Esophagus muscularis mucosa (tissue), 4 donors: ENCODE measurements around the gene GPC2. TPM values are rescaled to one million over a fixed set of nuclear protein-coding genes. Genes with fewer than 3 reads are reported as not detected.

Experiments
- DNase-seq: peaks from one replicate; pipeline ENCODE4 v3.0.0-alpha.2; 2017; ENCODE audit errors: extremely low spot score
- H3K27ac ChIP-seq, 4 donors: fragments of 200-600 bp; sonication (generic); replicated peaks in 1 of 4; 1 replicate in 3 of 4; 2 replicates in 1 of 4; pipeline ENCODE4 v1.5.1; 2016 to 2019; ENCODE audit warnings: mild to moderate bottlenecking in 1 of 4
- H3K27me3 ChIP-seq, 4 donors: fragments of 200-600 bp; sonication (generic); one replicate each; pipeline versions ENCODE4 v1.5.1 to v1.6.0; 2016 to 2019
- H3K36me3 ChIP-seq, 4 donors: fragments of 200-600 bp; sonication (generic); one replicate each; pipeline ENCODE4 v1.5.1; 2016 to 2019
- H3K4me1 ChIP-seq, 4 donors: fragments of 200-600 bp; sonication (generic); one replicate each; pipeline ENCODE4 v1.5.1; 2016 to 2019
- H3K4me3 ChIP-seq, 4 donors: fragments of 200-600 bp; sonication (generic); 1 replicate in 2 of 4; 2 replicates in 2 of 4; pipeline ENCODE4 v1.5.1; 2016 to 2019; ENCODE audit warnings: mild to moderate bottlenecking in 4 of 4, moderate library complexity in 1 of 4
- H3K9me3 ChIP-seq, 4 donors: fragments of 200-600 bp; sonication (generic); 1 replicate in 3 of 4; 2 replicates in 1 of 4; pipeline ENCODE4 v1.5.1; 2016 to 2019
- EP300 ChIP-seq: sonication (generic); formaldehyde crosslinking; IDR thresholded peaks from one replicate; pipeline ENCODE4 v1.6.1; 2017; ENCODE audit warnings: antibody characterized with exemption
- POLR2A ChIP-seq: fragments of 450-650 bp; IDR thresholded peaks from one replicate; pipeline ENCODE4 v1.6.1; 2017; ENCODE audit warnings: antibody characterized with exemption, moderate library complexity, mild to moderate bottlenecking, low read depth
- POLR2AphosphoS5 ChIP-seq, 2 donors: sonication (generic); formaldehyde crosslinking; IDR thresholded peaks; one replicate each; pipeline ENCODE4 v1.6.1; 2017; ENCODE audit warnings: antibody characterized with exemption in 2 of 2
- WGBS: methylation state at CpG from one replicate; pipeline ENCODE4 v1.1.5; 2018; 5-methylcytosine and 5-hydroxymethylcytosine counted together
- intact Hi-C: fragments of 100-400 bp; cut with DNase I; formaldehyde crosslinking; loops from one replicate; pipeline ENCODE4 v1.15.1; 2023
- total RNA-seq, 4 donors: library from RNA; depleted of rRNA; stranded (reverse); fragments of >200 nt; gene quantifications; one replicate each; pipeline versions ENCODE4 v1.1.0 to v1.2.1, GENCODE V29; 2016
- TF ChIP-seq, protein P1 (sequence below), 3 experiments: fragments of 200-600 bp in 2 of 3; fragments of 450-650 bp in 1 of 3; sonication (generic) in 2 of 3; IDR thresholded peaks; one replicate each; pipeline ENCODE4 v1.5.1; 2017 to 2019; ENCODE audit warnings: antibody characterized with exemption in 3 of 3, mild to moderate bottlenecking in 2 of 3, moderate library complexity in 1 of 3

The GPC2 gene
- total RNA-seq, 4 donors from 2014 or later = 0.33 to 1.0 (median 0.71) TPM

DNA sequence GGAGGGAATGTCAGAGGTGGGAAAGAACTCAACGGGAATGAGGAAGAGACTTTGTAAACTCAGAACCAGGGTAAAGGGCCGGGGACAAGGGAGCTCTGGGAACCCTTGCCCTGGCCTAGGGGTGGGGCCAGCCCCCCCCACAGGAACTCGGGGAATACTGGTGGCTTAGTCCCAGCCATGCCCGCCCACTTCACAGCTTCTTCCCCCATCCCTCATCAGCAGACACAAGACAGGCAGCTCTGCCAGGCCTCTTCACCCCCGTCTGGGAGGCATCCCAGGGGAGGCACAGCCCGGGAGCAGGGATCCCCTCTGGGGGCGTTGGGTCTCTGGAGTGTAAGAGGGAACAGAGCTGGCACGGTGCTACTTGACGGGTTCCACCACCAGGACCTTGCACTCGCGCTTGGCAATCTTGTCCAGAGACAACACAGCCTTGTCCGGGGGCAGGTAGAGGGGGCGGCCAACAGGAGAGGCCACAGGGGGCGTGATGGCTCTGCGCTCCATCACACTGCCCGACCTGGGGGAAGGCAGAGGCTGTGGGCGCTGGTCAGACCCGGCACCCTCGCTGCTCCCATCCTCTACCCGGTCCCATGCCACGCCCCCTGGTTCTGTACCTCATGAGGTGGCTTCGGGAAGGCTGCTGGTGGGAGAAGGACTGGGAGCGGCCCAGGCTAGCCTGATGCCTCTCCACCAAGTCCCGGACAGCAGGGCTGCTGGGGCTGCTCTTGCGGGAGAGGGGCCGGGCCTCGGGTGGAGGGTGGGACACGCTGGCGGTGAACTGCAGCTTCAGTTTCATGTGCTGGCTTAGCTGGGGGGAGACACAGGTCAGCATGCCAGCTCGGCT, 22.3 kb downstream of the GPC2 start:
- WGBS = 46% methylated on average over 4 of the region's 30 CpGs
- Histone ChIP-seq H3K4me3 (no peak overlapping the region), H3K36me3 (peaks cover 19 to 61% (median 40%) of the 10 kb centered on the region in 4 donors), H3K9me3 (no peaks in the 10 kb centered on the region), H3K27ac (peak overlapping the region in 1 of 4 donors; percentile 4), H3K4me1 (peaks cover 20 to 66% (median 37%) of the 10 kb centered on the region in 4 donors), H3K27me3 (no peaks in the 10 kb centered on the region)
- DNase-seq = no peak
- intact Hi-C loops = no loop called here
- no peak for TF ChIP-seq POLR2AphosphoS5 (IDR thresholded peaks at IDR 0.05)
- TF ChIP-seq EP300 = no peak
- TF ChIP-seq POLR2A = no peak
- TF ChIP-seq, protein P1, sequence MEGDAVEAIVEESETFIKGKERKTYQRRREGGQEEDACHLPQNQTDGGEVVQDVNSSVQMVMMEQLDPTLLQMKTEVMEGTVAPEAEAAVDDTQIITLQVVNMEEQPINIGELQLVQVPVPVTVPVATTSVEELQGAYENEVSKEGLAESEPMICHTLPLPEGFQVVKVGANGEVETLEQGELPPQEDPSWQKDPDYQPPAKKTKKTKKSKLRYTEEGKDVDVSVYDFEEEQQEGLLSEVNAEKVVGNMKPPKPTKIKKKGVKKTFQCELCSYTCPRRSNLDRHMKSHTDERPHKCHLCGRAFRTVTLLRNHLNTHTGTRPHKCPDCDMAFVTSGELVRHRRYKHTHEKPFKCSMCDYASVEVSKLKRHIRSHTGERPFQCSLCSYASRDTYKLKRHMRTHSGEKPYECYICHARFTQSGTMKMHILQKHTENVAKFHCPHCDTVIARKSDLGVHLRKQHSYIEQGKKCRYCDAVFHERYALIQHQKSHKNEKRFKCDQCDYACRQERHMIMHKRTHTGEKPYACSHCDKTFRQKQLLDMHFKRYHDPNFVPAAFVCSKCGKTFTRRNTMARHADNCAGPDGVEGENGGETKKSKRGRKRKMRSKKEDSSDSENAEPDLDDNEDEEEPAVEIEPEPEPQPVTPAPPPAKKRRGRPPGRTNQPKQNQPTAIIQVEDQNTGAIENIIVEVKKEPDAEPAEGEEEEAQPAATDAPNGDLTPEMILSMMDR (IDR thresholded peaks at IDR 0.05) = no peak

DNA sequence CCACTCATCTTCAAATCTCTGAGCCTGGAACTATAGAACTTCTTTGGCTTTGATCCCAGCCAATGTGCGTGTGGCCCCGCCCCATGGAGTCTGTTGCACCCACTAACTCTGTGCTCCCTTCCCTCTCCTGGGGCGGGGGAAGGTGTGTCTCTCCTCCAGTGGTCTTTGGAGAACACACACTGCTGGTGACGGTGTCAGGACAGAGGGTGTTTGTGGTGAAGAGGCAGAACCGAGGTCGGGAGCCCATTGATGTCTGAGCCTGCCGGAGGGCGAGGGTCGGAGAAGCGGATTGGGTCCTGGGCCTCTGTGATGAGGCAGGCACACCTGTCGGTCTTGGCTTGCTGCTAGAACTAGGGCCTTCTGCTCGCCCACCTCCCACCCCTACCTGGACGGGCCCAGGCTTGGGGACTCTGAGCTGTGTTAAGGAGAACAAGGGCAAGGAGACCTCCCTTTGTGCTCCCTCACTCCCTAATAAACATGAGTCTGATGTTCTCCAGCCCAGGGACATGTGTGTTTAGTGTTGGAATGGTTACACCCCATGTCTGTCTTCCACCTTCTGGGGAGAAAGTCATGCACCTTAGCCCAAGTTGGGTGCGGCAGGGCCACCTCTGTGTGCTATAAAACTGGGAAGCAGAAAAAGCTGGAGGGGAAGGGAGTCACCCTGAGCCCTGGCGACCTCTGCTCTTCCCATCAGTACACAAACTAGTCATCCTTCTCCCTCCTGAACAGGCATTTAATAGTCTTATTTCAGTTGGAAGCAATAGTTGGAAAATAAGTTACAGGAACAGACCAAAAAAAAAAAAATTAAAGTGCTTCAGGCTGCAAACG, 23.3 kb downstream of the GPC2 start:
- H3K27ac ChIP-seq = peak overlapping the region in 1 of 4 donors; percentile 16
- H3K4me1 ChIP-seq = peaks cover 25 to 70% (median 40%) of the 10 kb centered on the region in 4 donors
- H3K27me3 ChIP-seq = no peaks in the 10 kb centered on the region
- intact Hi-C loops = no loop called here
- no peak overlapping the region for H3K4me3 ChIP-seq
- H3K9me3 ChIP-seq = no peaks in the 10 kb centered on the region
- DNase-seq = no peak
- WGBS = 79% methylated on average over 12 of the region's 16 CpGs
- no peak for TF ChIP-seq EP300
- TF ChIP-seq POLR2A = no peak
- TF ChIP-seq, protein P1 (IDR thresholded peaks at IDR 0.05) = no peak
- TF ChIP-seq POLR2AphosphoS5 (IDR thresholded peaks at IDR 0.05) = no peak
- H3K36me3 ChIP-seq = peaks cover 19 to 61% (median 40%) of the 10 kb centered on the region in 4 donors

DNA sequence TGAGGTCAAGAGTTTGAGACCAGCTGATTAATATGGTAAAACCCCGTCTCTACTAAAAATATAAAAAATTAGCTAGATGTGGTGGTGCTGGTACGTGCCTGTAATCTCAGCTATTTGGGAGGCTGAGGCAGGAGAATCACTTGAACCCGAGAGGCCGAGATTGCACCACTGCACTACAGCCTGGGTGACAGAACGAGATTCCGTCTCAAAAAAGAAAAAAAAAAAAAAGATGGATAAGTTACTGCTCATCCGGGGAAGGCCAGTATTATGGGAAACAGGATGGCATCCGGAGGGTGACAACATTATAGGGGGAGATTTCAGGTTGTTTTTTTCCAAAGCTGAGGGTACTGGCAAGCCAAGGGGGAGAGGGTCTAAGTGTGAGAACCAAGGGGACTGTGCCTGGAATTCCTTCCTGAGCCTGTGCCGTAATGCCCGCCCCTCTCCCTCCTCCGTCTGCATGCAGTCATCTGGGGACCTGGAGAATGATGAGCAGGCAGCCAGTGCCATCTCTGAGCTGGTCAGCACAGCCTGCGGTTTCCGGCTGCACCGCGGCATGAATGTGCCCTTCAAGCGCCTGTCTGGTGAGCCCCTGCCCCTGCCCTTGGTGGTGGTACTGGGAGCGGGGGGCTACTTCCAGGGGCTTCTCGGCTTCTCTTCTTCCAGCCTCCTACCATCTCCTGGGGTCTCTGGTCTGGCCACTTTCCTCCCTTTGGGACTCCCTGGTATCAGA, 24.1 kb downstream of the GPC2 start:
- 86% methylated on average over 18 of the region's 18 CpGs for WGBS
- Histone ChIP-seq H3K27ac (peak overlapping the region in 1 of 4 donors; percentile 16), H3K9me3 (no peaks in the 10 kb centered on the region), H3K27me3 (no peaks in the 10 kb centered on the region), H3K4me1 (peaks cover 23 to 65% (median 39%) of the 10 kb centered on the region in 4 donors), H3K4me3 (no peak overlapping the region), H3K36me3 (peaks cover 19 to 61% (median 40%) of the 10 kb centered on the region in 4 donors)
- no peak for DNase-seq
- no peak for TF ChIP-seq EP300
- TF ChIP-seq POLR2A = no peak
- TF ChIP-seq POLR2AphosphoS5 (IDR thresholded peaks at IDR 0.05) = no peak
- TF ChIP-seq, protein P1 (IDR thresholded peaks at IDR 0.05) = no peak
- intact Hi-C loops = no loop called here

DNA sequence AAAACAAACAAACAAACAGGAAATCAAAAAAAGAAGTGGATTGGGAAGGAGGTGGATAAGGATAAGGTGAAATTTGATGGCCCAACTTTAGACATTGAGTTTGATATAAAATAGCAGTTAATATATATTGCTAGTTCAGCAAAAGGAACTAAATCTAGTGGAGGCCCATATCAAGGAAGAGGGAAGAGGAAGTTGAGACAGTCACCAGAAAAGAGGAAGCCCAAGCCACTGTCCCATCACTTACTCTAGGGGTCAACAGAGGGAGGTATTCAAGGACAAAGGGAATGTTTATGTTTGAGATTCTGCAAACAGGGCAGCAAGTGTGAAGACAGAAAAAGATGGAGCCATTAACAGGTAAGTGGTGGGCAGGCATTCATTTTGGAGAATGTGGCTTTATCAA, 24.8 kb downstream of the GPC2 start:
- no peak for DNase-seq
- Histone ChIP-seq H3K4me1 (peaks cover 16 to 62% (median 35%) of the 10 kb centered on the region in 4 donors), H3K27ac (no peak overlapping the region), H3K9me3 (no peaks in the 10 kb centered on the region), H3K27me3 (no peaks in the 10 kb centered on the region), H3K4me3 (no peak overlapping the region), H3K36me3 (peaks cover 19 to 61% (median 40%) of the 10 kb centered on the region in 4 donors)
- TF ChIP-seq, protein P1 (IDR thresholded peaks at IDR 0.05) = no peak
- intact Hi-C loops = no loop called here
